ENCODE results near the gene FNDC3B.

FNDC3B gene

GRCh38 chr3:172275586-172275985 lies 236.2 kb downstream of the FNDC3B start:
- no peak for DNase-seq

- DNase-seq: no peak
Measured at GRCh38 chr3:172276103-172276502, 236.7 kb downstream of the FNDC3B start.

- DNase-seq: no peak
Measured at GRCh38 chr3:172277151-172277652, 237.8 kb downstream of the FNDC3B start.

GRCh38 chr3:172279191-172279640 lies 239.8 kb downstream of the FNDC3B start:
- no peak for DNase-seq

GRCh38 chr3:172279974-172280373 lies 240.6 kb downstream of the FNDC3B start:
- DNase-seq: no peak

- no peak for DNase-seq
Measured at GRCh38 chr3:172280406-172281051, 241.2 kb downstream of the FNDC3B start.

- DNase-seq: no peak
Measured at GRCh38 chr3:172281884-172282283, 242.5 kb downstream of the FNDC3B start.

- no peak for DNase-seq
Measured at GRCh38 chr3:172282850-172283249, 243.5 kb downstream of the FNDC3B start.

- no peak for DNase-seq
Measured at GRCh38 chr3:172283841-172284357, 244.5 kb downstream of the FNDC3B start.

- no peak for DNase-seq
Measured at GRCh38 chr3:172285844-172286243, 246.5 kb downstream of the FNDC3B start.

- no peak for DNase-seq
Measured at GRCh38 chr3:172286548-172287148, 247.3 kb downstream of the FNDC3B start.

- DNase-seq: no peak
Measured at GRCh38 chr3:172287937-172288477, 248.6 kb downstream of the FNDC3B start.

- DNase-seq: no peak
Measured at GRCh38 chr3:172288651-172289050, 249.3 kb downstream of the FNDC3B start.

- DNase-seq: no peak
Measured at GRCh38 chr3:172289583-172289982, 250.2 kb downstream of the FNDC3B start.

- no peak for DNase-seq
Measured at GRCh38 chr3:172290457-172290856, 251.1 kb downstream of the FNDC3B start.

- no peak for DNase-seq
Measured at GRCh38 chr3:172291650-172292049, 252.3 kb downstream of the FNDC3B start.

- no peak for DNase-seq
Measured at GRCh38 chr3:172292422-172292821, 253.0 kb downstream of the FNDC3B start.

GRCh38 chr3:172293093-172293492 lies 253.7 kb downstream of the FNDC3B start:
- DNase-seq: no peak

GRCh38 chr3:172294223-172294806 lies 254.9 kb downstream of the FNDC3B start:
- no peak for DNase-seq

GRCh38 chr3:172296248-172296974 lies 257.0 kb downstream of the FNDC3B start:
- no peak for DNase-seq

- no peak for DNase-seq
Measured at GRCh38 chr3:172296975-172297332, 257.6 kb downstream of the FNDC3B start.

GRCh38 chr3:172298247-172298646 lies 258.9 kb downstream of the FNDC3B start:
- DNase-seq: no peak

- DNase-seq: no peak
Measured at GRCh38 chr3:172300187-172300586, 260.8 kb downstream of the FNDC3B start.
